Spinal cord (tissue), 10 donors: ENCODE data around the gene ARHGAP27. TPM values are rescaled to one million over a fixed set of nuclear protein-coding genes. Genes with fewer than 3 reads are reported as not detected.
A peak's percentile ranks its signal among the peaks of the same experiment; 100 is the strongest.

ENCODE experiments used
- DNase-seq, 6 donors: peaks; one replicate each; pipeline versions ENCODE4 v3.0.0 to v3.0.0-alpha.2; 2013 to 2015; ENCODE audit warnings: low spot score in 6 of 6, low read depth in 4 of 6
- H3K27ac ChIP-seq: one replicate; pipeline ENCODE4 v1.5.1; 2013; ENCODE audit warnings: low read depth, low read length, control low read depth
- H3K27me3 ChIP-seq: one replicate; pipeline ENCODE4 v1.6.1; 2013; ENCODE audit warnings: low read length; ENCODE audit not compliant: control insufficient read depth, insufficient read depth
- H3K36me3 ChIP-seq: one replicate; pipeline ENCODE4 v1.6.1; 2013; ENCODE audit warnings: low read length; ENCODE audit not compliant: control insufficient read depth, insufficient read depth
- H3K4me1 ChIP-seq: one replicate; pipeline ENCODE4 v1.6.1; 2013; ENCODE audit warnings: low read length; ENCODE audit not compliant: control insufficient read depth, insufficient read depth
- H3K4me3 ChIP-seq: one replicate; pipeline ENCODE4 v1.5.1; 2013; ENCODE audit warnings: low read depth, low read length, control low read depth
- H3K9me3 ChIP-seq: one replicate; pipeline ENCODE4 v1.6.1; 2013; ENCODE audit warnings: low read length; ENCODE audit not compliant: control insufficient read depth, insufficient read depth
- WGBS: methylation state at CpG from one replicate; pipeline ENCODE4 v1.1.5; 2013; ENCODE audit warnings: missing lambda C conversion rate; ENCODE audit not compliant: insufficient coverage; 5-methylcytosine and 5-hydroxymethylcytosine counted together
- polyA plus RNA-seq, 2 donors: library from polyadenylated mRNA; unstranded; fragments of 120-200 nt; gene quantifications; one replicate each; pipeline ENCODE4 v1.2.1, GENCODE V29; 2013; ENCODE audit not compliant: insufficient read length in 2 of 2
- total RNA-seq, 2 donors: library from RNA; depleted of rRNA in 1 of 2; stranded (reverse); fragments of 120-200 nt in 1 of 2; fragments of >200 nt in 1 of 2; gene quantifications; one replicate each; pipeline versions ENCODE4 v1.2.3 to v1.2.4, GENCODE V29; 2013 to 2014
- donor health status: healthy.

The ARHGAP27 gene
- total and polyA plus RNA-seq, 4 donors, result 6.9 to 17.5 (median 11.9) TPM

DNA sequence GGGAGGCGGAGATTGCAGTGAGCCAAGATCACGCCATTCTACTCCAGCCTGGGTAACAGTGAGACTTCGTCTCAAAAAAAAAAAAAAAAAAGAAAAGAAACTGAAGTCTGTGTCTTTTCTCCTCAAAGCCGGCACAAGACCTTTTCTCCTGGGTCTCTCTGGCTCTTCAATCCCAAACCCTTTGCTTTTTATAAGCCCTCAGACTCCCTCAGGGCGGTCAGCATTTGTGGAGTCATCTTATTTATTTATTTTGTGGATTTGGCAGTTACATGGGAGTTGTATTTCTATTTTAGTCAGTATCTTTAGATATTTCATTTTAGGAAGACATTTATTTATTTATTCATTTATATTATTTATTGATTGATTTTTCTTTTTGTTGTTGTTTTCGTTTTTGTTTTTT lies 58.2 kb downstream of the ARHGAP27 start:
- DNase-seq, result no peak
- Histone ChIP-seq H3K4me3 (no peak overlapping the region), H3K27me3 (peaks cover 4% of the 10 kb centered on the region), H3K9me3 (no peaks in the 10 kb centered on the region), H3K36me3 (no peaks in the 10 kb centered on the region), H3K4me1 (peaks cover 12% of the 10 kb centered on the region), H3K27ac (no peak overlapping the region)
- 71% methylated on average over 2 of the region's 6 CpGs for WGBS

DNA sequence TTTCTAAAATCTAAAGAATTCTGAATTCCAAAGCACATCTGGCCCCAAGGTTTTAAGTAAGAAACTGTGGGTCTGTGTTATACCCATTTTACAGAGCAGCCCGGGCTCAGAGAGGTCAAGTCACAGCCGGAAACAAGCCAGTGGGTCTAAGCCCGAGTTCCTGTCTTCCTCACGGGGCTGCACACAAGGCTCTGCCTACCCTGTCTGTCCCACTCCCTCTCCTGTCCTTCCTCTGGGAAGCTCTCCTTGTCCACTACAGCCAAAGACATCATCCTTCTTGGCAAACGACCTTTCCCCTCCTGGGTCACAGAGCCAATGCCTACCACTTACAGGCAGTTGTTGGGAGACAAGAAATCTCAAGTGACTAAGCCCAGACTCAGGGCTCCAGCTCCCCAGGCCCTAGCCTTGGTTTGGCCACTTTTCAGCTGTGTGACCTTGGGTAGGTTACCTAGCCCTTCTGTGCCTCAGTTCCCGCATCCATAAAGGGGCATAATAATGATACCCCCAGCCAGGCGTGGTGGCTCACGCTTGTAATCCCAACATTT lies 60.3 kb downstream of the ARHGAP27 start:
- no peak overlapping the region for H3K4me3 ChIP-seq
- WGBS, result 95% methylated on average over 7 of the region's 8 CpGs
- H3K4me1 ChIP-seq, result peaks cover 12% of the 10 kb centered on the region
- no peaks in the 10 kb centered on the region for H3K36me3 ChIP-seq
- peak overlapping the region; percentile 72 for H3K27ac ChIP-seq
- H3K9me3 ChIP-seq, result no peaks in the 10 kb centered on the region
- no peak for DNase-seq
- H3K27me3 ChIP-seq, result peaks cover 4% of the 10 kb centered on the region

DNA sequence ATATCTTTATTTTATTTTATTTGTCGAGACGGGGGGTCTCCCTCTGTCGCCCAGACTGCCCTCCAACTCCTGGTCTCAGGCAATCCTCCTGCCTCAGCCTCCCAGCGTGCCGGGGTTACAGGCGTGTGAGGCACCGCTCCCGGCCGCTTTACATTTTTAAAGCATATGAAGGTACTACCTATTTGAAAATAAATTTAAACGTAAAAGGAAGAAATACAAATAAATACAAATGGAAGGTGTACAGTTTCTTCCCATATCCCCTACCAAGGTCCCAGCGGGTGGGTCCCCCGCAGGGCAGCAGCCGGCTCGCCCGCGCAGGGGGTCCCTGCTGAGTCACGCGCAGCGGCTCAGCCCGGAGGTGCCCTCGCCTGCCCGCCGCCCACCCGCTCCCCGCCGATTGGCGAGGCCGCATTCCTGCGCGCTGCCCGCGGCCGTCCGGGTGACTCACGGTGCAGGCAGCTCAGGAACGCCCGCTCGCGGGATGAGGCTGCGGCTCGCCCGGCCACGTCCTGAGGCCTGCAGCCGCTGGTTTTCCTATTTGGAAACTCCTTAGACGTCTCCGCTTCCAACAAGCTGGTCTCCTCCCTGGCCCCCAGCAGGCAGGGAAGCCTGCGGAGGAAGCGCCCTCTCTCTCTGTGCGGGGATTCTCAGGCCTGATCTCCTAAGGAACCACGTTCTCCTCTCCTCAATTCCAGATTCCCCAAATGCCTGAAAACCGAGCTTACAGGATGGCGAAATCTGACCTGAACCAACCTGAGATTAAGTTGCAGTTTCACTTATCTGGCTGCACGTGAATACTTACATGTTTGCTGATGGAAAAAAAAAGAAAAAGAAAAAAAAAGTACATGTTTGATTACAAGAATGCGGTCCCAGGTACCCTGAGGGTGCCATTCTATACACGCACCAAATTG lies 61.0 kb downstream of the ARHGAP27 start:
- H3K36me3 ChIP-seq, result no peaks in the 10 kb centered on the region
- peak overlapping the region; percentile 19 for H3K4me3 ChIP-seq
- peaks cover 12% of the 10 kb centered on the region for H3K4me1 ChIP-seq
- H3K27ac ChIP-seq, result peak overlapping the region; percentile 72
- DNase-seq, result peak in 3 of 6 donors; percentile 23 to 68 (median 67)
- peaks cover 4% of the 10 kb centered on the region for H3K27me3 ChIP-seq
- 3% methylated on average over 40 of the region's 55 CpGs for WGBS
- no peaks in the 10 kb centered on the region for H3K9me3 ChIP-seq

DNA sequence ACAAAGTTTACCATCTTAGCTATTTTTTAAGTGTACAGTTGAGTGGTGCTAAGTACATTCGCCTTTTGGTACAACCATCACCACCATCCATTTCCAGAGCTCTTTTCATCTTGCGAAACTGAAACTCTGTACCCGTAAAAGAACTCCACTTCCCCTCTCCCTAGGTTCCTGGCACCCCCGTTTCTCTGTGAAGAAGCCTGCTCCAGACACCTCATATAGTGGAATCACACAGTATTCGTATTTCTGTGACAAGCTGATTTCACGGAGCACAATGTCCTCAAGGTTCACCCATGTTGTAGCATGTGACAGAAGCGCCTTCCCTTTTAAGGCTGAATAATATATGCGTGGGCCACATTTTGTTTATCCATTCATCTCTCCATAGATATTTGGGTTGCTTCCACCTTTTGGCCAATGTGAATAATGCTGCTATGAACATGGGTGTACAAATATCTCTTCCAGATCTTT lies 61.7 kb downstream of the ARHGAP27 start:
- DNase-seq, result peak in 1 of 6 donors; percentile 33
- H3K27ac ChIP-seq, result no peak overlapping the region
- H3K27me3 ChIP-seq, result no peaks in the 10 kb centered on the region
- peaks cover 12% of the 10 kb centered on the region for H3K4me1 ChIP-seq
- peak overlapping the region; percentile 5 for H3K4me3 ChIP-seq
- H3K36me3 ChIP-seq, result no peaks in the 10 kb centered on the region
- WGBS, result 69% methylated on average over 3 of the region's 8 CpGs
- no peaks in the 10 kb centered on the region for H3K9me3 ChIP-seq

DNA sequence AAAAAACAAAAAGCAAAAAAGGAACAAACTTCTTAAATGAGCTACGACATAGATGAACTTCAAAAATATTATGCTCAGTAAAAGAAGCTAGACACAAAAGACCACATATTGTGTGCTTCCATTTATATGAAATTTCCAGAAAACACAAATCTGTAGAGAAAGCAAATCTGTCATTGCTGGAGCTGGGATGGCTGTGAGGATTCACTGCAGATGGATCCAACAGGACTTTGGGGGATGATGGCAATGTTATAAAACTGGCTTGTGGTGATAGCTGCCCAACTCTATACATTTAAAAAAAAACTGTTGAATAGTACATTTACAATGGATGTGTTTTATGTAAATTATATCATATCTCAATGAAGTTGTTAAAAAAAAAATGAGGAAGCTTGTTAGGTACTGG lies 63.2 kb downstream of the ARHGAP27 start:
- peak in 1 of 6 donors; percentile 71 for DNase-seq
- no peak overlapping the region for H3K4me3 ChIP-seq
- peaks cover 17% of the 10 kb centered on the region for H3K4me1 ChIP-seq
- no peaks in the 10 kb centered on the region for H3K9me3 ChIP-seq
- H3K36me3 ChIP-seq, result no peaks in the 10 kb centered on the region
- H3K27ac ChIP-seq, result no peak overlapping the region
- no CpG with 5 or more reads among the region's 1 CpG for WGBS
- no peaks in the 10 kb centered on the region for H3K27me3 ChIP-seq

DNA sequence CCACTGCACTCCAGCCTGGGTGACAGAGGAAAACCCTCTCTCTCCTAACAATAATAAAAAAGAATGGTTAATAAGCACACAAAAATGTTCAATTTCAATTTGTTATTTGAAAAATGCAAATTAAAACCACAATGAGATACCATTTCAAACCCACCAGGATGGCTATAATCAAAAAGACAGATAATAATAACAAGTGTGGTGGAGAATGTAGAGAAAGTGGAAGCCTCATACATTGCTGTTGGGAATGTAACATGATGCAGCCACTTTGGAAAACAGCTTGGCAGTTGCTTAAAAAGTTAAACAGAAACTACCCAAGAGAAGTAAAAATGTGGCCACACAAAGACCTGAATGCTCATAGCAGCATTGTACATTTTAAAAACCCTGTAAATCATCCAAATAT lies 64.0 kb downstream of the ARHGAP27 start:
- no peaks in the 10 kb centered on the region for H3K9me3 ChIP-seq
- H3K36me3 ChIP-seq, result no peaks in the 10 kb centered on the region
- H3K27me3 ChIP-seq, result no peaks in the 10 kb centered on the region
- peaks cover 18% of the 10 kb centered on the region for H3K4me1 ChIP-seq
- no peak overlapping the region for H3K4me3 ChIP-seq
- DNase-seq, result no peak
- H3K27ac ChIP-seq, result no peak overlapping the region

DNA sequence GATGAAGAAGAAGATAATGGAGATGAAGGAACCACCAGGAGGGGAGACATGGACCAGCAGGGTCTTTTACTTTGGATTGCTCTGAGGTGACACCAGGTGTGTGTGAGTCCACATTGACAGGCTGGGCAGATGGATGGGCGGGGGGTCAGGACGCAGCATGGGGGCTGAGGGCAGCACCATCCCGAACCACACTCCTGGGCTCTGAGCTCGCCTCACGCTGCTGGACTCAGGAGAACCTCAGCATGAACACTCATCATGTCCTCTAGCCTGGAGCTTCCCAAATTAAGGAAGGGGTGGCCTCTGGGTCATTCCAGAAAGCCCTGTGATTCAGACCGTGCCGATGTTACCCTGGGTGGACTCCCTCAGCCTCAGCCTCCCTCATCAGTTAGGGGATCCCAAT lies 65.5 kb downstream of the ARHGAP27 start:
- Histone ChIP-seq H3K36me3 (no peaks in the 10 kb centered on the region), H3K27me3 (no peaks in the 10 kb centered on the region), H3K27ac (no peak overlapping the region), H3K4me1 (peaks cover 15% of the 10 kb centered on the region), H3K9me3 (no peaks in the 10 kb centered on the region), H3K4me3 (no peak overlapping the region)
- no peak for DNase-seq
- 82% methylated on average over 7 of the region's 7 CpGs for WGBS

DNA sequence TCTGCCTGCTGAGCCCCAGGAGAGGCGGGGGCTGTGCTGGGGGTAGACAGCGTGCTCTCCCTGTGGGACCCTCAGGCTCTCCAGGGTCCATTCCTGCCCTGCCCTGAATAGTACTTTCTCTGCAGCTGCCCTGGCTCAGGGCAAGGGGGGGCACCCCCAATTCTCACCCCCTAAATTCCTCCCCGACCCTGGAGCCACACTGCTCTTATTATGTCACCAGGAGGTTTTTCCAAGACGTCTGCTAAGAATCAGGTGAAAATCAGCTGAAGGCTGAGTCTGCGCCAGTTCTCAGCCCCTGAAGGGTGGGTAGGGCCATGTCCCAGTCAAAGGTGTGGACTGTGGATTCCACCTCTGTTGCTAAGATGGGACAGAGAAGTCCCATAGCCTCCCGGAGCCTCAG lies 66.0 kb downstream of the ARHGAP27 start:
- Histone ChIP-seq H3K9me3 (no peaks in the 10 kb centered on the region), H3K27ac (no peak overlapping the region), H3K27me3 (no peaks in the 10 kb centered on the region), H3K4me1 (peaks cover 11% of the 10 kb centered on the region), H3K4me3 (no peak overlapping the region), H3K36me3 (no peaks in the 10 kb centered on the region)
- DNase-seq, result no peak
- WGBS, result 85% methylated on average over 2 of the region's 6 CpGs

DNA sequence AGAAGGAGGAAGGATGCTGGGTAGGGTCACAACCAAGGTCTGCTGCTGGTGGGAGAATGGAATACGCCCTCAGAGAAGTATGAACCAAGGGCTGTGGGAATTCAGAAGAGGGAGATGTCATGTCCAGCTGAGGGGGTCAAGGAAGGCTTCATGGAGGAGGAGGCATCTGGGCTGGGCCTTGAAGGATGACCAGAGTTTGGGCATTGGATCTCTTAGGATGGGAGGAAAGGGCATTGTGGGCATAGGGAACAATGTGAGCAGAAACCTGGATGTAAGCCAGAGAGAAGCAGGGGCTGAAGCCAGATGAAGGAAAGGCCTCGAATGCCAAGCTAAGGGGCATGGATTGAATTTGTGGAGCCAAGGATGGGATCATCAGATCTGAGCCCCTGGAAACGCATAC lies 66.6 kb downstream of the ARHGAP27 start:
- H3K4me3 ChIP-seq, result no peak overlapping the region
- H3K27me3 ChIP-seq, result no peaks in the 10 kb centered on the region
- H3K4me1 ChIP-seq, result peaks cover 6% of the 10 kb centered on the region
- DNase-seq, result no peak
- H3K36me3 ChIP-seq, result no peaks in the 10 kb centered on the region
- no peaks in the 10 kb centered on the region for H3K9me3 ChIP-seq
- 79% methylated on average over 2 of the region's 3 CpGs for WGBS
- H3K27ac ChIP-seq, result no peak overlapping the region
